T47D (cell line): ENCODE data around the gene HOXC12.

Source experiments
- DNase-seq, 2 experiments: peaks; one replicate each; pipeline versions ENCODE4 v3.0.0 to v3.0.0-alpha.2; 2011 to 2012; ENCODE audit warnings: low read depth in 1 of 2, low spot score in 1 of 2
- JUND ChIP-seq: IDR thresholded peaks from 2 replicates; pipeline ENCODE4 v1.6.1; 2012; ENCODE audit warnings: low read depth
- in situ Hi-C: cut with HindIII; loops from 2 replicates; pipeline ENCODE4 v1.10.0; 2016; ENCODE audit warnings: low sequenced_read_pairs, low pct_unique_long_range_greater_than_20kb

Gene HOXC12

GRCh38 chr12:53978477-53979356, 24.0 kb downstream of the HOXC12 start:
- DNase-seq, result peak in 1 of 2 experiments; percentile 91
- TF ChIP-seq JUND, result no peak
- in situ Hi-C loops, result no loop called here

- no peak for TF ChIP-seq JUND
- in situ Hi-C loops, result no loop called here
These were observed 25.6 kb downstream of the HOXC12 start for GRCh38 chr12:53980104-53980801.

GRCh38 chr12:53980802-53981496, 26.2 kb downstream of the HOXC12 start:
- in situ Hi-C loops, result no loop called here
- DNase-seq, result no peak
- no peak; the same call in 1 of the 2 replicates for TF ChIP-seq JUND

More at GRCh38 chr12:53980104-53980801, 25.6 kb downstream of the HOXC12 start:
- DNase-seq, result peak in 1 of 2 experiments; percentile 72

- in situ Hi-C loops, result no loop called here
- no peak for TF ChIP-seq JUND
- peak in 1 of 2 experiments; percentile 77 for DNase-seq
These were observed 27.2 kb downstream of the HOXC12 start for GRCh38 chr12:53981634-53982565.

GRCh38 chr12:53982648-53983567, 28.2 kb downstream of the HOXC12 start:
- in situ Hi-C loops, result no loop called here
- no peak for TF ChIP-seq JUND
- no peak for DNase-seq

GRCh38 chr12:53983568-53983949, 28.9 kb downstream of the HOXC12 start:
- in situ Hi-C loops, result no loop called here
- peak; percentile 15; the same call in 1 of the 2 replicates for TF ChIP-seq JUND
- DNase-seq, result peak in 1 of 2 experiments; percentile 99

GRCh38 chr12:53983950-53984572, 29.4 kb downstream of the HOXC12 start:
- in situ Hi-C loops, result no loop called here
- TF ChIP-seq JUND, result no peak
- DNase-seq, result no peak

GRCh38 chr12:53984901-53985691, 30.4 kb downstream of the HOXC12 start, which contains the start of gene HOXC10:
Gene HOXC10 (plus strand): TSS chr12:53985146. CDS start chr12:53985260, 114 bp downstream.
- peak; percentile 92 to 99 for DNase-seq
- in situ Hi-C loops, result no loop called here

GRCh38 chr12:53985692-53985993, 30.9 kb downstream of the HOXC12 start:
- TF ChIP-seq JUND, result no peak
- no peak for DNase-seq
- in situ Hi-C loops, result no loop called here

More at GRCh38 chr12:53984901-53985691, 30.4 kb downstream of the HOXC12 start, which contains the start of gene HOXC10:
- peak; percentile 80 for TF ChIP-seq JUND
